Measurements from ENCODE around the gene S100Z.
"Not testable (repeated sequence)": the region's sequence is repeated elsewhere in the genome, so short reads cannot be mapped to it uniquely, and the experiment has no call there.

S100Z gene

GRCh38 chr5:76849419-76850291 lies at the start of gene S100Z:
S100Z (plus strand) TSS chr5:76850014; CDS start chr5:76875360, 25,346 bp downstream.
- DNase-seq = no peak

- DNase-seq = no peak
Observed at GRCh38 chr5:76800579-76800978, 49.2 kb upstream of the S100Z start.

- DNase-seq = no peak
Observed at GRCh38 chr5:76801159-76801802, 48.5 kb upstream of the S100Z start.

- DNase-seq = no peak
Observed at GRCh38 chr5:76801803-76802195, 48.0 kb upstream of the S100Z start.

GRCh38 chr5:76804266-76804665 lies 45.5 kb upstream of the S100Z start:
- DNase-seq = no peak

GRCh38 chr5:76805821-76806505 lies 43.9 kb upstream of the S100Z start:
- no peak for DNase-seq

- DNase-seq = no peak
Observed at GRCh38 chr5:76807296-76807695, 42.5 kb upstream of the S100Z start.

- DNase-seq = no peak
Observed at GRCh38 chr5:76808141-76808691, 41.6 kb upstream of the S100Z start.

- no peak for DNase-seq
Observed at GRCh38 chr5:76809141-76809540, 40.7 kb upstream of the S100Z start.

GRCh38 chr5:76810236-76810635 lies 39.6 kb upstream of the S100Z start:
- DNase-seq = no peak

GRCh38 chr5:76811214-76811613 lies 38.6 kb upstream of the S100Z start:
- DNase-seq = no peak

GRCh38 chr5:76812209-76812608 lies 37.6 kb upstream of the S100Z start:
- DNase-seq = not testable (repeated sequence)

- no peak for DNase-seq
Observed at GRCh38 chr5:76813982-76814562, 35.7 kb upstream of the S100Z start.

GRCh38 chr5:76816110-76816831 lies 33.5 kb upstream of the S100Z start:
- no peak for DNase-seq

GRCh38 chr5:76818844-76819831 lies 30.7 kb upstream of the S100Z start, which contains the start of gene F2RL1:
F2RL1 (plus strand) TSS chr5:76819030; CDS start chr5:76819183, 153 bp downstream.
- peak; percentile 74 for DNase-seq

- no peak for DNase-seq
Observed at GRCh38 chr5:76819851-76820525, 29.8 kb upstream of the S100Z start.

- DNase-seq = no peak
Observed at GRCh38 chr5:76820526-76820890, 29.3 kb upstream of the S100Z start.

GRCh38 chr5:76821136-76821535 lies 28.7 kb upstream of the S100Z start:
- DNase-seq = no peak

- not testable (repeated sequence) for DNase-seq
Observed at GRCh38 chr5:76822105-76822731, 27.6 kb upstream of the S100Z start.

GRCh38 chr5:76826416-76826815 lies 23.4 kb upstream of the S100Z start:
- DNase-seq = not testable (repeated sequence)

Data from NCI-H748 treated with DMSO at 0.1 percent for 48 hours (cell line).